ENCODE measurements around the gene JAK3.

GRCh38 chr19:17836530-17836929, 11.3 kb downstream of the JAK3 start:
- no peak for TF ChIP-seq CTCF (IDR thresholded peaks at IDR 0.05; ENCODE audit: poor library complexity)
- TF ChIP-seq EZH2 (IDR thresholded peaks at IDR 0.05; ENCODE audit: borderline replicate concordance), result no peak
